Measurements from ENCODE around the gene GATAD2A. TPM values are rescaled to one million over a fixed set of nuclear protein-coding genes. Genes with fewer than 3 reads are reported as not detected.

The GATAD2A gene
- total and polyA plus RNA-seq, 9 of the 15 experiments (the other 6 are each of a cell fraction or from before 2014, with no cell fraction given) = 2.4 to 226 (median 44.2) TPM

DNA sequence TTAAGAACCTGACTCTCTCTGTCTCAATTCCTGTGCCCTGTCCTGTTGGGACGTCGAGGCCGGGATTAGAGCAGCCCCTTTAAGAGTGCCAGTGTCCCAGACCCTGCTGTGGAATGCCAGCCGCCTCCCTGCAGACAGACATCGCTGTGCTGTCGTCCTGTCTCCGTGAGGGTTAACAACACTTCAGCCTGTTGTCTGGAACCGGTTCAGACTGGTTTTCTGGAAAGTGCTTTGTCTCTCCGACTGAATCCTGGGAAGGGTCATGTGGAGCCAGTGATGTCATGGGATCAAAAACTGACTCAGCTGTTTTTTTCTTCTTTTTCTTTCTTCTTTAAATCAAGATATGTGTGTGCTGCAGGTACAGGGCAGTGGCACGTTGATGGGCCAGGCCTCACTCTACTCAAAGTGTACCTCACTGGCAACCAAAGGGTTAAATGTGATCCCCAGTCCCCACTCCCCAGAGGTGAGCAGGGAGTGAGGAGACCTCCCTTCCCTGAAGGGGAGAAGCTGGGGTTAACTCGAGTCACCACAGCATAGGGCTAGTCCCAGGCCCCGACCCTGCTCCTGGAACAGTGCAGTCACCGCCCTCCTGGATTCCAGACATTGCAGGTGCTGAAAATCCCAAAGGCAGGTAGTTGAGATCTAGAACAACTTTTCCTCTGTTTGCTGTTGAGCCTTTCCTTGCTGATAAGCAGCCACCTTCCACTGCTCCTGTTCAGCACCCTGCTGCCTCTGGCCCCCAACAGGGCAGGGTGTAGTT lies 59.0 kb downstream of the GATAD2A start (continued):
- TF ChIP-seq PRDM10 (IDR thresholded peaks at IDR 0.05; ENCODE audit: partially characterized antibody) (no peak), MAFG (tag; conservative IDR thresholded peaks at IDR 0.05) (peak; percentile 88), ZNF408 (CRISPR knock-in tag; IDR thresholded peaks at IDR 0.05; ENCODE audit: low read depth) (no peak), MAFF (IDR thresholded peaks at IDR 0.05; ENCODE audit: low read length) (peak; percentile 38; the same call in 1 of the 2 replicates), C11orf30 (IDR thresholded peaks at IDR 0.05; ENCODE audit: low read depth) (peak; percentile 83), XRCC5 (IDR thresholded peaks at IDR 0.05; ENCODE audit: low read depth, low read length) (no peak), RAD51 (IDR thresholded peaks at IDR 0.05; ENCODE audit: borderline replicate concordance, low read depth) (peak; percentile 33; the same call in 1 of the 2 replicates), SRF (CRISPR knock-in tag; IDR thresholded peaks at IDR 0.05) (no peak)
- TF ChIP-seq, protein P1, sequence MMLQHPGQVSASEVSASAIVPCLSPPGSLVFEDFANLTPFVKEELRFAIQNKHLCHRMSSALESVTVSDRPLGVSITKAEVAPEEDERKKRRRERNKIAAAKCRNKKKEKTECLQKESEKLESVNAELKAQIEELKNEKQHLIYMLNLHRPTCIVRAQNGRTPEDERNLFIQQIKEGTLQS (IDR thresholded peaks at IDR 0.05) = peak; percentile 18; the same call in 1 of the 2 replicates
- TF ChIP-seq, protein P1 (CRISPR knock-in tag; conservative IDR thresholded peaks at IDR 0.05) = no peak
